Ramos (cell line): ENCODE results near the gene MGLL.

Experiments
- in situ Hi-C: fragments of 300-500 bp; cut with MboI; formaldehyde crosslinking; loops from one replicate; pipeline ENCODE4 v1.14.3; 2022; ENCODE audit warnings: low sequenced_read_pairs; ENCODE audit not compliant: unreplicated experiment

MGLL gene

DNA sequence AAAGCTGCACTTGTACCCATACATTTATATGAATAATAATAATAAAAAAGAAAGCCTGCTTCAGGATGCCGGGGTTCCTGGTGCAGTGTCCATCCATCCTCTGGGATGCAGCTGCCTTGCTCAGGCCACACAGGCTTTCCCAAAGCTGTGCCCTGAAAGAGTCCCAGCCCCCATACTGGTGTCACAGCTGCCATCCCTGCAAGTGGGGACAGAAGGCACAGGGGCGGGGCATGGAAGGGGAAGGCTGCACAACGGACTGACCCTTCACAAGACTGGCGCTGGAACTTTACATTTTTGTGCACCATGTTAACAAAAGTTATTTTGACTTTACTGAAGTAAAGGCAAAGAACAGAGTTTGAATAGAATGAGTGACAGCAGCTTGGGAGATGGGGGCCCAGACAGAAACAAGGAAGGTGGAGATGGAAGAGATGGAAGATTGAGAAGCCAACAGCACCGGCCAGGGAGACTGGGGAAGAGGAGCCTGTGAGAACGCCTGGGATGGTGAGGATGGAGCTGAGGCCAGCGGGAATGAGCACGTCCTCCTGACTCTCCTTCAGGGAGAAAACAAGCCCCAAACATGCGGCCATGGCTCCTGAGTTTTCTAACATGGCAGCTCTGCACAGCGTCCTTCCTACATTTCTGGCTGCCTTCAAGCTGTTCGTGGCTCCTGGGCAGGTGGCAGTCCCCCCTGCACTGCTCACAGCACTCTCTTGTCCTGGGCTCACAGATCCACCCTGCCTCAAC lies 76.5 kb downstream of the MGLL start:
- in situ Hi-C loops: no loop called here

DNA sequence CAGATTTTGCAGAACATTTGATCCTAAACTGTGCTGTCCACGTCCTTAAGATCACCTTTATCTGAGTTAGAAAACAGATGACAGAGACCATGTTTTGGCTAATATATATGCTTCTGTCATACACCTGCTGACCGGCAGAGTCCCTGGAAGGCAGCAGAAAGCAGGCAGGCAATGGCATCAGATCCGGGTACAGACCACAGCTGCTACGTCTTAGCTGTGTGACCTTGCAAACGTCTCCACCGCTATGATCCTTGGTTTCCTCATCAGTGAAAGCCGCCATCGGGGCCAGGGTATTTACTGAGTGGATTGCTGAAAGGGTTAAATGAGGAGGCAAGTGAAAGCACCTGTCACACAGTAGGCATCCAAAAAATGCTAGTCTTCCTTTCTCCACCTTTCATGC lies 77.4 kb downstream of the MGLL start:
- in situ Hi-C loops: no loop called here

DNA sequence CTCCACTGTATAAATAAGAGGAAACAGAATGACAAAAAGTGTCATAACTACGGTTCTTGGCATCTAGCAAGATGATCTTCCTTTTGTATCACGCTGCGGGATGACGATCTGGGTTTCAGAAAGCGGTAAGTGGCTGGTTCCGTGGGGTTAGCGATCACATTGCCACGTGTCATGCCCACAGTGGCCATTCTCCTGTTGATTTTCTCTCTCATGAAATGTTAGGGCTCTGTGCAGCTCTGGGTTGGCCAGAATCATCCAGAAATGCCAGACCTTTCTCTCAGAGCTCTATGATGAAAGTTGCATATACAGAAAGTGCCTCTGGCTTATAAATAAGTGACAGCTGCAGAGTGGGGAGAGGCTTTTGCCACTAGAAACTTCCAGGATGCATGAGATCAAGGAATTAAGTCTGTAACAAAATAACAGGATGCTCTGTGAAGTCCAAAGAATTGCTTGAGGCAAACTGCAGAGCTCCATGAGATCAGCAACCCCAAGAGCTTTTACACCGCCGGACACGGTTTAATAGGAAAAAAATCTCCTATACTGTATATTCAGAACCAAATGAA lies 78.0 kb downstream of the MGLL start:
- in situ Hi-C loops: no loop called here

DNA sequence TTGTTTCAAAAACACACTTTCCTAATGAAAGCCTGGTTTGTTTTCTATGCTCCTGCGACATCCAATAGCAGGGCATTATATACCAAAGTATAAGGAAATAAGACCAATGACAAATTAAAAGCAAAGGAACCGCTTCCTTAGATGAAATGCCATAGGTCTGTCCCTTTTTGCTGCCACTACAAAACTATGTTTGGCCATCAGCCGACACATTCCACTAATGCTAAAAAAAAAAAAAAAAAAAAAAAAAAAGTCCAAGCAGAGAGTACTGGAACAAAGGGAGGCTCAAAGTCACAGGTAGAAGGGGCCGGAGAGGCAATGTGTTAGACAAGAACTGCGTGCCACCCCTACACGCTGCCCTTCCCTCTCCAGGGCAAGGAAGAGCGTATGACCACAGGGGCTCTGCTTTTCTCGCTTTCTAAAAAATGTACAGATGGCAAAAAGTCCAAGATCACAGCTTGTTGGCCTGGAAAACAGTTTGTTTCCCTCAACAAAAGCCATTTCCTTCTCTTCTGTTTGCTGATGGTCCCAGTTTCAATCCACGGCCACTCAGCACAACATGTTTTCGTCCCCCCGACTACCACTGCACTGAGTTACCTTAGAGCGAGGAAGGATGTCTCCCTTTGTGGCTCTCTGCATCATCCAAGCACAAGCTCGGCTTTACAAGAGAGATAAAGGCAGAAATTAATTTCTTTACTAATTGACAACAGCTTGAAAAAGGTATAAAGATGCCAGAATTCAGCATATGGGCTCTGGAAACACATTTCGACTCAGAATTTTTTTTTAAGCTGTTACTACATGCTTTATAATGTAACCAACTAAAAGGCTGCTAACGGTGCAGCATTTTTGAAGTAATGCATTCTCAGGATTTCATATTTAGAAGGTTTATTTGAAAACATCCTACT lies 78.7 kb downstream of the MGLL start:
- in situ Hi-C loops: no loop called here

DNA sequence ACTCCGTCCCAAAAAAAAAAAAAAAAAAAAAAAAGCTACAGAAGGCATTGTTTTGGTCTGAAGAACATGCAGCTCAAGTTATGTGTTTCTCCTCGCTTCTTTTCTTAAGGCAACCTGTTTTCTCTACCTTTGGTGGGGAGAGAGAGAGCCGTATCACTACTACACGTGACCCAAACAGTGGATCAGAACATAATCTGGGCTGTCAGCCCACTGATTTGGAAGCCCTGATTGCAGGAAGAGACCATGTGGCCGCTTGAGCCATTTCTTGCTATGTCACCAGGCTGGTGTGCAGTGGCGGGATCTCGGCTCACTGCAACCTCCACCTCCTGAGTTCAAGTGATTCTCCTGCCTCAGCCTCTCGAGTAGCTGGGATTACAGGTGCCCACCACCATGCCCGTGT lies 79.7 kb downstream of the MGLL start:
- in situ Hi-C loops: no loop called here

DNA sequence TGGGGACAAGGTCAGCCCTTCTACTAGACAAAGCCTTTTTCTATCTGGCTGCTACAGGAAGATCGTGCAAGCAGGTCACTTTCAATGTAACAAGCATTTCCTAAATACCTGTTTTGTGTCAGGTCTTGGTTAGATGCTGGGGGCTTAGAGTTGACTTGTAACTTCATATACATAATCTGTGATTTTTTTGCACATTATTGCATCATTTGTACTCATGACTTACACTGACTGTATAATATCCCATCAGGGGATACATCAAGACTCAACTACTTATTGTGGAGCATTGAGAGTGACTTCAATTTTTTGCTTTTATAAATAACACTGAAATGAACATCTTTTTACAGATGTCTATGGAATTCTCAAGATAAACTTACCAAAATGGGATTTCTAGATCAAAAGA lies 80.6 kb downstream of the MGLL start:
- in situ Hi-C loops: no loop called here

DNA sequence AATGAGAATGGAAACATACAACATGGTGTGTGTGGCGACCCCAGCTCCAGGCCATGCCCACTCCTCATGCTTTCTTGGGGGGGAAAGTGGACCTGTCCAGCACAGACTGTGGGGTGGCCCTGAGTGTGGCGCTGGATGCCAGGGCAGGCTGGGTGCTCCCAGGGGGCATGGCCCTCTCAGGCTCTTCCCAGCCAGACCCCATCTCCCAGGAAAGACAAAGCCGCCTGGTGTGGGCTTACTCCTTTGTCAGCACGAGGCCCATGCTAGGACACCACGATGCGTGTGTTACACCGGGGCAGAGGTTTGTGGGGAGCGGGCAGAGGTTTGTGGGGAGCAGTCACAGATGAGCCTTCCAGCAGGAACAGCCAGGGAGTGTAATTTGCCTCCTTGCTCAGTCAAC lies 81.1 kb downstream of the MGLL start:
- in situ Hi-C loops: no loop called here

DNA sequence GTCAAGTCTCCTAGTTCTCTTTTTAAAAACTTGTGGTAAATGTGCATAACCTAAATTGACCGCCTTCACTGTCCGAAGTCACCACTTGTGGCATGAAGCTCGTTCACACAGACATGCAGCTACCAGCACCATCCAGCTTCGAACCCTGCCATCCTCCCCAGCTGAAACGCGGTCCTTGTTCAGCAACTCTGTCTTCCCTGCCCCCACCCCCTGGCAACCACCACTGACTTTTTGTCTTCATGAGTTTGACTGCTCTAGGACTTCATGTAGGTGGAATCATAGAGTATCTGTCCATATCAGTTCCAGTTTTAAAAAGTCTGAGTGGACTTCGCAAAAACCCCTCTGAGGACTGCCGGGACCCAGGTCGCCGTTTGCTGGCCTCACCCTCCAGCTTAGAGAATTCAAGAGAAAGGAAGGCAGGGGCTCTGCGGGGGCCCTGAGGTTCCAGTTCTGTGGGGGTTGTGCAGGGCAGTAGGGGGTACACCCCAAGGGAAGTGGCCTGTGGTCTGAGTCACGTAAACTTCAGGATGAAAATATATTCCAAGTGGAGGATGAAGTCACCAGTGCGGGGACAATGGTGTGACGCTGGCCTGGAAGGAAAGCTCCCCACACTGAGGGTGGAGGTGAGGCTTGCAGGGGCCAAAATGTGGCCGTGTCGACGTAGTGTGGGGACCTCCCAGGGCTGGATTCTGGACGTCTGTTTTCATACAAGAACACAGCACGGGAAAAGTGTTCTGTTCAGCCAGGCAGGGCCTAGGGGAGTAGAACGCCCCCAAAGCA lies 82.0 kb downstream of the MGLL start:
- in situ Hi-C loops: no loop called here

DNA sequence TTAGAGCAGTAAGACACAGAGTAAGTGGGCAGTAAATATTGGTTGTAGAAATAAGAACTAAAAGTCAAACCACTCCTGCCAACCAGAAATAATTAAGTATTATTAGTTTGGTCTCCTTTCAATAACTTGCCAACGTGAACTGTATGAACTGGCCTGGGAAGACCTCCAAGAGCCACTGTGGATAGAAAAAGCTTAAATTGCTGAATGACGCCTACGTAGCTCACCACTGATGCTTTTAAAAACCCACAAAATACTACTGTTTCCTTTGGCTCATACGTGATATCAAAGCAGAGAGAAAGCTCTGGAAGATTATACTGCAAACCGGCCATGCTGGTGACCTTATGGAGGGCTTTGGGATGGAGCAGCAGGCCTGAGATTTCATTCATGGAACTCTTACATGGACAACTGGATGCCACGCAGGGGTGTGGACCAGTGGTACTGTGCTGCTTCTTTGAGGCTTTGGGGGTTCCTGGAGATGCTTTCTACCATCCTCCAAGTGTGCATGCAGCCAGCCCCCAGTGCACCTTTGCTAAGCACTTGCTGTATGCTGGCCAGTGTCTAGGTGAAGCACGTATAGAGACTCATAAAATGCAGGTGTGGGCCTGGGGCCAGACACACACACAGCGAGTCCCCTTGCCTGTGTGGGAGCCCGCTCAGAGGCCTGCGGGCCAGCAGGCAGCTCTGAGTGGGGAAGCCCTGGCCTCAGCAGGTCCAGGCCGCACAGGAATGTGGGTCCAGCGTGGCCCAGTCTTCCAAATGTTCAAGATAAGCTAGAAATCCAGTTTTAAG lies 82.8 kb downstream of the MGLL start:
- in situ Hi-C loops: no loop called here

DNA sequence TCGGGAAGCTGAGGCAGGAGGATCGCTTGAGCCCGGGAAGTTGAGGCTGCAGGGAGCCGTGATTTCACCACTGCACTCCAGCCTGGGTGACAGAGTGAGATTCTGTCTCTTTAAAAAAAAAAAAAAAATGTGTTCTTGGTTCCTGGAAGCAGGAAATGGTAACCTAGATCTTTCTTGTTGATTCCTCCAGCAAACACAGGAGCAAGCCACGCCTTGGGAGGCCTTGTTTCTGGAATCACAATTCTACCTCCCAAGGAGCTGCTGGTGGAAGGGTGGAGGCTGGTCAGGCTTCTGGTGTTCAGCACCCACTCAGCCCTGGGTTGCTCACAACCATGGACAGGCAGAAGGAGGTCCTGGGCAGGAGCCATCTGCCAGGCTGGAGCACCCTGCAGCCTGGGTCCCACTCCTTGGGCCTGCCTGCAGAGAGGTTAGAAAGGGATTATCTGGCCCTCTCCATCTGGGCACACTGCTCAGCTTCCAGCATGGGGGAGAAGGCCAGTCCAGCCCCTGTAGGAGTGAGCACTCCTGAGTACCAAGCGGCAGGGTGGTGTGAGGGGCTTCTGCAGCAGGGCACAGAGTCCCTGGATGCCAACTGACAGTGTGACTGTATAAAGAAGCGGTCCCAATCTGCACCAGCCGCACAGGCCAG lies 84.0 kb downstream of the MGLL start:
- in situ Hi-C loops: no loop called here

DNA sequence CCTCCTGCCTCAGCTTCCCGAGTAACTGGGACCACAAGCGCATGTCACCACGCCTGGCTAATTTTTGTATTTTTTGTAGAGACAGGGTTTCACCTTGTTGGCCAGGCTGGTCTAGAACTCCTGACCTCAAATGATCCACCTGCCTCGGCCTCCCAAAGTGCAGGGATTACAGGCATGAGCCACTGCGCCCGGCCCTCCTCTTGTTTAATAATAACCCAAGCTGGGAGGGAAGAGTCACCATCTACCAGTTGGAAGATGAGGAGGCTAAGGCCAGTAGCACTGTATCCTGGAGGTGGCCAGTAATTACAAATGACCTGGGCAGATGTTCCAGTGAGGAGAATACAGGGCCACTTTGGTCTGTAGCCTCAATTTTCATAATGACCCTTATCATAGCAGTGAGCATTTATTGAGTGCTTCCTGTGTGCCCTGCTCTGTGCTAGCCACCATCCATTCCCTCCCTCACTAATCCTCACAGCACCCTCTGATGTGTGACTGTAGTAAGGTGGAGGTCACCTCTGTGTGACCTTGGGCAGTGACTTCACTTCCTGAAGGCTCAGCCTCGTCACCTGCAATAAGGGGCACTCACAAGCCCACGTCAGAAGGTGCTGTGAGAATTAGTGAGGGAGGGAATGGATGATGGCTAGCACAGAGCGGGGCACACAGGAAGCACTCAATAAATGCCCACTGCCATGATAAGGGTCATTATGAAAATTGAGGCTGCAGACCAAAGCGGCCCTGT lies 85.3 kb downstream of the MGLL start:
- in situ Hi-C loops: no loop called here

DNA sequence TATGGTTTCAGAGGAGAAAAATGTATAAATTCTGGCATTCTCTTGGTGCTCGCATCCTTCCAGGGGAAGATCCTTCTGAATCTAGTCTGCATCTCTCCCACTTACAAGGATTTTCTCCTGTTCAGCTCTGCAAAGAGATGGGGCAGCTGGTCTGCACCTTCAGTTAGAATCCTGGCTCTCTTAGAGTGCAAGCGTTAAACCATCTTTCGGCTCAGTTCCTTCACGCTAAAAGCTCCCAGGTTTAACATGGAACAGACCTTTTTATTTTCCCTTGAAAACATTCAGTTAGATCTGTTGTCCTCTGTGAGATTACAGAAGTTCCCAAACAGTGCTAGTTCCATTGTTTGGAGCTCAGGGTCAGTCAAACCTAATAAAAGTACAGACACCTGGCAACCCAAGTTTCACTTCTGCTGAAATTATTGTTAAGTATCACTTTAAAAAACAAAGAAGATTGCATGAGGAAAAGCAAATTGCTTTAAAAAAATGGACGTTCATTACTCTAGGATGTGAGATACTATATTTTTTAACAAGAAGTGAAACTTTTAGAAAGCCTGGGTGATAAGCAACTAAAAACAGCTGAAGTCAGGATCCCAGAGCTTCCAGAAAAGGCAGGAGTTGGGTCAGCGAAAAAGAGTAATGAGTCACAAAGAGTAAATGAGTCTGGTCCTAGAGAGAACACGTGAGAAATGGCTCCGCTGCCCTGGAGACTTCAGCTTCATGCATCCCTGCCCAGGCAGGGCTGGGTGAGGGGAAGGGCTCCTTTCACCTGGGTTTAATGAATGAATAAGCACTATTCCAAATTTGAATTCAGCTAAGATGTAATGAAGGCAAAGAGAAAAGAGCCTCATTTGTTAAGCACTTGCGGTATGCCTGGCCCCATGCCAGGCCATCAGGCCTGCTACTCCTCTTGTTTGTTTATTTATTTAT lies 86.3 kb downstream of the MGLL start:
- in situ Hi-C loops: no loop called here

DNA sequence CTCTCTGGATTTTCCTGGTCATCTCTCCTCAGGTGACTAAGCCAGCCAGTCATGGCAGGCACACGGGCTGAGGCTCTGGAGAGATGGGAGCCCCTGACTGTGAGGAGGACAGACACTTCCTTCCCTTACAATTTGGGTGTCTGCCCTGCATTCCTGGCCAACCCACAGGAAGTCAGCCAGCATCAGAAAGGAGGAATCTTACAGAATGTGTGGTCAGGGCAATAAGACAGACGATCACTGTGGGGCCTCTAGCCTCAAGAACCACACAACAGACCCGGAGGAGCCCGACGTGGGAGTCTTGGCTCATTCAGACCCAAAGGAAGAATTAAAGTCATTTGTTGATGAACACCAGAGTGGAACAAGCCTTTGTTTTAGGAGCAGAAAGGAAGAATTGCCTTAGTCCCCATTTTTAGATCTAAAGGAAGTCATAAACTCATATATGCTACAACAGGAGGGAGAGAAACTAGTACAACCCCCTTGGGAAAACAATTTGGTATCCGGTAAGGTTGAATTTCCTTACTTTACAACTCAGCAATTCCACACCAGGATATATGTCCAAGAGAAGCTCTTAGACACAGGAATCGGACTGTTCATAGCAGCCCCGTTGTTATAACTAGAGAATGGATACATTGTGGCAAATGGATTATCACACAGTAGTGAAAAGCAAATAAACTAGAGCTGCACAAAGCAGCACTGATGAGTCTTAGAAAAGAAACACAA lies 87.4 kb downstream of the MGLL start:
- in situ Hi-C loops: no loop called here

DNA sequence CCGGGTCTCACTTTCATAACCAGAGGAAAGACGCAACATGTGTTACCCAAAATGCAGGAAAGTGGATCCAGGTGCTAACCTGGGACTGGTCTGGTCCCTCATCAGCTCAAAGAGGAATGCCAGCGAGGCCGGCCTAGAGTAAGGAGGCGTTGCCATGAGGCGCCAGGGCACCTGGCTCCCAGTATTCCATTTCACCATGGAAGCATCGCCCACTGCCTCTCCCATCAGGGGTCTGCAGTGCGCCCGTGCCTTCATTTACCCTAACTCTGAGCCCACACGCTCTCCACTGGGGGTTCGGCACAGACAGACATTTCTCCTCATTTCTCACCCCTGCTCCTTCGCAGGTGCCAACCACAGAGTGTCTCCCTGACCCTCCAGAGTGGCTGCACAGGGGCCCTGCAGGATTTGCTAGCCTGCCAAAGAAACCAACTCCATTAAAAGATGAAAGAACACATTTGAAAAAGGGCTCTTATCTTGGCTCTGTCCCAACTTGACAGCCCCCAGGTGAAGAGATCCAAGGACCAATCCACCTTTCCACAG lies 88.1 kb downstream of the MGLL start:
- in situ Hi-C loops: no loop called here

DNA sequence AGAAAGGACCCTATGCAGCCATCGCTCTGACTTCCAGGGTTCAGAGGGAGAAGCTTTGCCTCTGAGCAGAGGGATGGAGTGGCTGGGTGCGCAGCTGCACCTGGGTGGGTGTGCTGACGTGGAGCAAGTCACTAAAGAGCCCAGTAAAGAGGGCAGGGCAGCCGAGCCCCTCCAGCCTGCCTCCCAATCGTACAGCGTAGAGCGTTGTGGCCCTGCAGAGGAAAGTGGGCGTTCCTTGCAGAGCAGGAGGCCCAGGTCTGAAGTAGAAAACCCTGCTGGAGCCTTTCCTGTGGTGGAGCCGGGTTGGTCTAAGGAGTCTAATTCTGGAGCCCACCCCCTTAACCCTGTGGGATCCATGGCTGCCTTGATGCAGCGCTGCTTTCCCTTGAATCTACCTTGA lies 88.5 kb downstream of the MGLL start:
- in situ Hi-C loops: no loop called here

DNA sequence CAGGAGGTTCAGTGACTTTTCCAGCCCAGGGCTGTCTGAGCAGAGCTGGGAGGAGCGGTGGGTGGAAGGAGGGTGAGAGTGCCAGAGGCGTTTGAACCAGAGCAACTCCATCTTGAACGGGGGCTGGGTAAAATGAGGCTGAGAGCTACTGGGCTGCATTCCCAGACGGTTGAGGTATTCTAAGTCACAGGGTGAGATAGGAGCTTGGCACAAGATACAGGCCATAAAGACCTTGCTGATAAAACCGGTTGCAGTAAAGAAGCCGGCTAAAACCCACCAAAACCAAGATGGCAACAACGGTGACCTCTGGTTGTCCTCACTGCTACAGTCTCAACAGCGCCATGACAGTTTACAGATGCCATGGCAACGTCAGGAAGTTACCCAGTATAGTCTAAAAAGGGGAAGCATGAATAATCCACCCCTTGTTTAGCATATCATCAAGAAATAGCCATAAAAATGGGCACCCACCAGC lies 89.4 kb downstream of the MGLL start:
- in situ Hi-C loops: no loop called here

DNA sequence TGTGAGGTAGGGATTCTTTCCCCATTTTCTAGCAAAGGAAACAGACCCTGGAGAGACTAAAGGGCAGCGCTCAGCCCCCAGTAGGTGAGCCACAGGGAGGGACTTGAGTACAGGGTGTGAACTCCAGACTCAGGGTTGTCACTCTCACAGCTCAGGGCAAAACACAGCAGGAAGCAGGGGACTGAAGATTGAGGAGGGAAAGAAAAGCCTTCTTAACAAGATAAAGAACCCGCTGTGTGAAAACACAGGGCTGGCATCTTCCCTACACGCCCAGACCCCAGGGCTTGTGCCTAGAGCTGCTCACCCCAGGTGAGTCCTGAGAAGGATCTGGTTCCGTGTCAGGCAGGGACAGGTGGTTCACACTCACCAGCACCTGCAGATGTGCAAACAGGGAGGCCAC lies 90.0 kb downstream of the MGLL start:
- in situ Hi-C loops: no loop called here
